Ovary (tissue), 3 donors: ENCODE data around the gene JADE3.

ENCODE experiments used
- CTCF ChIP-seq, 3 donors: fragments of 450-650 bp in 2 of 3; fragments of 200-600 bp in 1 of 3; IDR thresholded peaks; one replicate each; pipeline versions ENCODE4 v1.5.1 to v1.8.0; 2016 to 2022; ENCODE audit warnings: antibody characterized with exemption in 3 of 3, mild to moderate bottlenecking in 1 of 3
- POLR2A ChIP-seq: fragments of 450-650 bp; IDR thresholded peaks from one replicate; pipeline ENCODE4 v1.6.1; 2017; ENCODE audit warnings: antibody characterized with exemption, mild to moderate bottlenecking, moderate library complexity
- donor health status: DM: no; HTN: no; CAD: no.

- TF ChIP-seq CTCF (IDR thresholded peaks at IDR 0.05) (no peak), POLR2A (no peak)
Observed at GRCh38 chrX:47059142-47059874, 147.1 kb downstream of the JADE3 start.
